GM19372 (cell line): ENCODE measurements around the gene POLDIP2.

Source experiments
- ATAC-seq: cut with Tn5 transposase; IDR thresholded peaks from one replicate; pipeline ENCODE4 v1.9.1; 2021; ENCODE audit warnings: mild to moderate bottlenecking, low read depth, moderate library complexity; ENCODE audit not compliant: unreplicated experiment

POLDIP2 gene

DNA sequence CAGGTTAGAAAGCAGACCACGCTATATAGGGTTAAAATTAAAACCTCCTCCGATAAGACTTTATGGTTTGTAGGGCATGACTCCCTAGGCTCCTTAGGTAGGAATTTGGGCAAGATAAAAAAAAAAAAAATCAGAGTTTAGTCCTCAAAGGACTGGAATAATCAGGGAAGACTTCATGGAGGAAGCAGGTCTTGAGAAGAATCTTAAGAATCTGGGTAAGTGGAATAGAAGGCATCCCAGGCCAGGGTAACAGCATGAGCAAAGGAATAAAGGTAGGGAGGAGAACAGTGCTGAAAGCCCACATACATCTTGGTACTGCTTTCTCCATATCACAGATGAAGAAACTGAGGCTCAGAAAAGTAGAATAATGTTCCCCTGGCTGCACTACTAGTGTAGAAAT is 33.2 kb upstream of the POLDIP2 start:
- no peak for ATAC-seq

DNA sequence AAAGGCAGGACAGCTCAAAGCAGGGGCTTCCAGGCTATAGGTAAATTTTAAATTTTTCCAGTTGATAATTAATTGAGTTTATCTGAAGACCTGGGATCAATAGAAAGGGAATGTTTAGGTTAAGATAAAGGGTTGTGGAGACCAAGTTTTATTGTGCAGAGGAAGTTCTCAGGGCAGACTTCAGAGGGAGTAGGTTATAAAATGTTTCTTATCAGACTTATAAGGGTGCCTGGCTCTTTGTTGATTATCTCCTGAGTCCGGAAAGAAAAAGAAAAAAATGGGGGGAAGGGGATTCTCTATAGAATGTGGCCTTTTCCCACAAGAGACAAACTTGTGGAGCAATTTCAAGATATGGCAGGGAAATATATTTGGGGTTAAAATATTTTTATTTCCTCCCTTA is 32.8 kb upstream of the POLDIP2 start:
- no peak for ATAC-seq

- ATAC-seq: no peak
These were observed 30.8 kb upstream of the POLDIP2 start for GRCh38 chr17:28388106-28388505.

DNA sequence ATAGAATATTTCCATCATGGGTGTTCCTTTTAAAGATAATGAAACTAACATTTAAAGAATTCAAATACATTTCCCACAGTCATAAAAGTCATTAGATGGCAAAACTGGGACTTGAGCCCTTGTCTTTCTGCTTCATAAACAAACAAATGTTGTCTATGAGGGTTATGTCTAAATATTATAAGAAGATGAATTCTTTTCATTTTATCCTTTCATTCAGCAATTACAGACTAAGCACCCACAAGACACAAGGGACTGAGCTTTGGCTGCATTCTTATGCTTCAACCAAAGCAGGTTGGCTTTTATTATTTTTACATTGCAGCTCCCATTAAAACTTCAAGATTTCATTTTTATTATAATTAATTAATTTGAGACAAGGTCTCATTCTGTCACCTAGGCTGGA is 29.1 kb upstream of the POLDIP2 start:
- no peak for ATAC-seq

GRCh38 chr17:28385406-28385805 is 28.1 kb upstream of the POLDIP2 start:
- ATAC-seq: no peak

GRCh38 chr17:28385037-28385400 is 27.7 kb upstream of the POLDIP2 start:
- ATAC-seq: no peak

GRCh38 chr17:28384281-28385036 is 27.1 kb upstream of the POLDIP2 start:
- no peak for ATAC-seq

DNA sequence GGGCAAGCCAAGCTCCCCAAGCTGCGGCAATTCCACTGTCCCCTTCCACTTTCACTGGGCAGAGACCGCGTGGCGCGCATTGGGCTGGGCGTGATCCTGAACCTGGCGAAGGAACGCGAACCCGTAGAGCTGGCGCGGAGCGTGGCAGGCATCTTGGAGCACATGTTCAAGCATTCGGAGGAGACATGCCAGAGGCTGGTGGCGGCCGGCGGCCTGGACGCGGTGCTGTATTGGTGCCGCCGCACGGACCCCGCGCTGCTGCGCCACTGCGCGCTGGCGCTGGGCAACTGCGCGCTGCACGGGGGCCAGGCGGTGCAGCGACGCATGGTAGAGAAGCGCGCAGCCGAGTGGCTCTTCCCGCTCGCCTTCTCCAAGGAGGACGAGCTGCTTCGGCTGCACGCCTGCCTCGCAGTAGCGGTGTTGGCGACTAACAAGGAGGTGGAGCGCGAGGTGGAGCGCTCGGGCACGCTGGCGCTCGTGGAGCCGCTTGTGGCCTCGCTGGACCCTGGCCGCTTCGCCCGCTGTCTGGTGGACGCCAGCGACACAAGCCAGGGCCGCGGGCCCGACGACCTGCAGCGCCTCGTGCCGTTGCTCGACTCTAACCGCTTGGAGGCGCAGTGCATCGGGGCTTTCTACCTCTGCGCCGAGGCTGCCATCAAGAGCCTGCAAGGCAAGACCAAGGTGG is 24.0 kb upstream of the POLDIP2 start:
- ATAC-seq: no peak

DNA sequence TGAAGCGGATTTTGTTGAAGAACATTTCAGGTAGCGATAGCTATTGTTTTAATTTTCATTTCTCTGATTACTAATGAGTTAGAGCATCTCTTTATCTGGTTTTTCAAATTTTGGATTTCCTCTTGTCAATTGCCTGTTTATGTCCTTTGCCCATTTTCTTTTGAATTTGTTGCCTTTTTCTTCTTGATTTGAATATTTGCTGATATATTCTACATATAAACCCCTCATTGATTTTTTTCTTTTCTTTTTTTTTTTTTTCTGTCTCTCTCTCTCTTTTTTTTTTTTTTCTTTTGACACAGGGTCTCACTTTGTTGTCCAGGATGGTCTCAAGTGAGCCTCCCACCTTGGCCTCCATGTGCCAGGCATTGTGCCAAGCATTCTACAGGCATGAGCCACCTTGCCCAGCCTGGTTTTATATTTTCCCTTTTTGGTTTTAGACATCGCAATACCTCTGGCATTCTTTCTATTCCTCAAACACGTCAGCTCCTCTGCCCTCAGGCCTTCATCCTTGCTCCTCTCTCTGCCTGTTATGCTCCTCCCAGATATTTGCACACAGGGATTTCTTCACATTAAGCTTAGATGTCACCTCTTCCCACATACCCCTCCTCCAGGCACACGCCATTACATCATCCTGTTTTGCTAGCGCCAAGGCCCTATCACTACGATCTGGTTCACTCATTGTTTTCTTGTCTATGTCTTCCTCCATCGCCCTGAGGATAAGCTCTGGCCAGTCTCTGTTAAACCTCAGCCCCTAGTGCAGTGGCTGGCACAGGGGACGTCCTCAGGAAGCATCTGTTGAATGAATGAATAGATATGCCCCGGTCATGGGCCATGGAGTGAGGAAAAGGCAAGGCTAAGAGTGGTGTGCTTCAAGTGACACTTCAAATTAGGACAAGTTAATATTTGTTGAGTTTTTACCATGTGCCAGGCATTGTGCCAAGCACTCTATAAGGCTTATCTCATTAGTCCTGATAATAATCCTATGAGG is 22.8 kb upstream of the POLDIP2 start:
- no peak for ATAC-seq

- no peak for ATAC-seq
These were observed 15.6 kb upstream of the POLDIP2 start for GRCh38 chr17:28372945-28373274.

DNA sequence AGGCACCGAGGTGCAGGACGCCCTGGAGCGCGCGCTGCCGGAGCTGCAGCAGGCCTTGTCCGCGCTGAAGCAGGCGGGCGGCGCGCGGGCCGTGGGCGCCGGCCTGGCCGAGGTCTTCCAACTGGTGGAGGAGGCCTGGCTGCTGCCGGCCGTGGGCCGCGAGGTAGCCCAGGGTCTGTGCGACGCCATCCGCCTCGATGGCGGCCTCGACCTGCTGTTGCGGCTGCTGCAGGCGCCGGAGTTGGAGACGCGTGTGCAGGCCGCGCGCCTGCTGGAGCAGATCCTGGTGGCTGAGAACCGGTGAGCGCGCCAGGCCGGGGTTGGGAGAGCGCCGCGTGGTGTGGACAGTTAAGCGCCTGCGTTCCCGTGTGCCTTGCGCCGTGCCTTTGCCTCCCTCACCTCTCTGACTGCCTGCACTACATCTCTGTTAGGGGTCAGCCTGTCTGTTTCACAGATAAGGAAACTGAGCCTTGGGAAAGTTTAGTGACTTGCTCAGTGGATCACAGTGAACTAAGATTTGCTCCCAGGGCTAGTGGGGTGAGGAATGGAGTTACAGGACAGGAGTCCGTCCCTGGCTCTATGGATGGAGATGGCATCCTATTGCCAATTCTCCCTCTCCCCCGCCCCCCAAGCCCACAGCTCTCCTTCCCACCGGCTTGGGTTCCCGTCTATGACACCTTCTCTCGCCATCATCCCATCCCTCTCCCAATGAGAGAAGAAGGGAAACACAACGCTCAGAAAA is 15.0 kb upstream of the POLDIP2 start:
- peak; percentile 18 for ATAC-seq

DNA sequence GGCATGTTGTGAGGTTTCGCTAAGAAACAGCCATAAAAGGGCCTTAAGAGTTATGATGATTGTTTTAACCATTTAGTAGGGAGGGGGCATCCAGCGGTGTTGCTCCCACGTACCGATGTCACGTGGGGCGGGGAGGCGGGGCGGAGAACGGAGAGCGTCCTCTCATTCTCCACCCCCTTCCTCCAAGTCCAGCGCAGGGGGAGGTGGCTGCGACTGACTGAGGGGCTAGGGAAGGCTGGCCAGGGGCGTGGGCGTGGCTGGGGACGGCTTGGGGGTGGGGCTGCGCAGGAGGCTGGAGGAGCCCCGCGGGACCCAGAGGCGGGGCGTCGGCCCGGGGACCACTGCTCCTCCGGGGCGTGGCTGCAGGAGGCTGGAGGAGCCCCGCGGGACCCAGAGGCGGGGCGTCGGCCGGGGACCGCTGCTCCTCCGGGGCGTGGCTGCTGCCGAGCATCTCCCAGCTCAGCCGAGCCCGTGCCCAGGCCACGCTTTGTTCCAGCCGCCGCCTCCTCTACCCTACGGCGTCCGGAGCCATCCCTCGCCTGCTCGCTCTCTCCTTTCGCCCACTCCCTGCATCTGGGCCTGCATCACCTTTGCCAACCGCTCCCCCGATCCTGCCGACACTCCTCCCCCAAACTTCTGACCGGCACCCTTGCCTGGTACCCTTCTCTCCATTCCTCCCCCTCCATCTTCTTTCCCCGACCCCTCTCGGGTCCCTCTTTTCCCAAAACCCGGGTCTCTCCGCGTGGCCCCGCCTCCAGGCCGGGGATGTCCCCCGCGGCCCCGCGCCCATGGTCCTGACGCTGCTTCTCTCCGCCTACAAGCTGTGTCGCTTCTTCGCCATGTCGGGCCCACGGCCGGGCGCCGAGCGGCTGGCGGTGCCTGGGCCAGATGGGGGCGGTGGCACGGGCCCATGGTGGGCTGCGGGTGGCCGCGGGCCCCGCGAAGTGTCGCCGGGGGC is 14.2 kb upstream of the POLDIP2 start, which contains the start of gene SARM1:
Gene SARM1, plus strand, starts transcription at position 450 of the 958 bp plus-strand sequence. Its CDS starts 339 bp downstream, at position 789.
- peak; percentile 77 for ATAC-seq

DNA sequence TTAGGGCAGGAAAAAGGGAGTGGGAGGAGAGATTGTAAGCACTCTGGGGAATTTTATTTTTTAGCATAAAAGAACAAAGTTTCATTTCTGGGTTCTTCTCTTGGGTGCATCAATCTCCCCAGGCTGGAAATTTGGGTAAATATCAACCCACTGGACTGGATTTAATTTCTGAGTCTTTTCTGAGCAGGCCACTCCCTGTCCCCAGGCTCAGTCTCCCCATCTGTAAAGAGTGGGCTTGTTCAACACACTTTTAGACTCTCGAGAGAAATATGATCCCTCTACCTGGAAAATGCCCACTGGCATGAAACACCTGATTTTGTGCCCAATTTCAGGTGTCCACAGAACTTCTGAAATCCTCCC is 13.4 kb upstream of the POLDIP2 start:
- no peak for ATAC-seq

DNA sequence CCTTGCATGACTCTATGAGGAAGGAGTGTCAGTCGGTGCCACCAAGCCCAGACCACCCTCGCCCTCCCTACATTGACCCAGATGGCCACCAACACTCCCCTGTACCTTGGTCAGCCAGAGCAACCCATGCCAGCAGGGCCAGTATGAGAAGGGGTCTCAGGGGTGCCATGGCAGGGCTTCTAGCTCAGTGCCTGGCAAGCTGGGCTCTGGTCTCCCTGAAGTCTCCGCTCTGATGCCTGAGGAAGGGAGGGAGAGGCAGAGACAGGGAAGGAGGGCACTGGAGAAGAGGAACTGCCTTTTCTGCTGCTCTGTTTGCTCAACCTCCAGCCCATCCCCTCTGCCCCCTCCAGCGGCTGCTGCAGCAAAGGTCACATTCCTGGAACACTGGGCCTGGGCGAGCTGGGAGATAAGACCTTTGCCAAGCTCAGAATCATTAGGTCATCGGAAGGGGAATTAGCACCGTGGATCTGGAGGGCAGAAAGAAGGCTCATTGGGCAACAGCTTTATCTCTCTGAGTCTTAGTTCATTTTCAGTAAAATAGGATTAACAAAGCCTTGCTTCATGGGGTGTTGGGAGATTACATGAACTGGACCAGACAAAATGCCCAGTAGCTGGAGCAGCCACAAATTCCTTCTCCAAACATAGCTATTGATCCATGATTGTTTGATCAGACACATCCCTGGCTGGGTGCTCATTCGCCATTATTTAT is 12.9 kb upstream of the POLDIP2 start, which contains the start of gene VTN:
Gene VTN, minus strand, starts transcription at position 273 of the 709 bp plus-strand sequence. Its CDS starts 104 bp downstream, at position 169.
- ATAC-seq: no peak

GRCh38 chr17:28369684-28370034 is 12.3 kb upstream of the POLDIP2 start:
- ATAC-seq: no peak

DNA sequence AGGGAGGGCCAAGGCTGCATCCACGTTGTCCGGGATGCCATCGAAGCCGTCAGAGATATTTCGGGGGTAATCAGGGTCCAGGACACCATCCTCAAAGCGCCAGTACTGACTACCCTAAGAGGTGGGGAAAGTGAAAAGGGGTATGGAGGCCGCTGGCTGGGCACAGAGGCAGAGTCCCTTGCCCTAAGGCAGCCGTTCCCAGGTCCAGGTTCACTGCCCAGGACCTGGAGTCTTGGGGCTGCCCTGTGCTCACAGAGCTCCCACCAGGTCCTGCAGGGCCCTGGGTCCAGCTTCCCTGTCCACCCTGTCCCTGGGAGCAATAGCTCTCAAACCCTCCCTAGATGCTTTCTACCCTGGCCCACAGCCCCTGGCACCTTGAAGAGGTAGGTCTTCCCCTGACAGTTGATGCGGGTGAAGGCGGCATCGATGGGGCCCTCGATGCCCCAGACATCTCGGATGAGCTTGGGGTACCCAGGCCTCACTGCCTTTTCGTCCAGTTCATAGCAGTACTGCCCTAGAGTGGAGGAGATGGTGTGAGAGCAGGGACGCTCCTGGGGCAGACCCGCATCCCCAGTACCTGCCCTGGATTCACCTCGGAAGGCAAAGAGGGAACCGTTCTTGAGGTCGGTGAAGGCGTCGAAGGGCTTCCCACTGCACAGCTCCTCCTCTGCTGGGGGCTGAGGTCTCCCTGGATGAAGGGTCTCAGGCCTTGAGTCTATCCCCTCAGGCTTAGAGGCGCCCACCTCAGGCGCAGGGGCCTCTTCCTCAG is 11.8 kb upstream of the POLDIP2 start:
- ATAC-seq: no peak

DNA sequence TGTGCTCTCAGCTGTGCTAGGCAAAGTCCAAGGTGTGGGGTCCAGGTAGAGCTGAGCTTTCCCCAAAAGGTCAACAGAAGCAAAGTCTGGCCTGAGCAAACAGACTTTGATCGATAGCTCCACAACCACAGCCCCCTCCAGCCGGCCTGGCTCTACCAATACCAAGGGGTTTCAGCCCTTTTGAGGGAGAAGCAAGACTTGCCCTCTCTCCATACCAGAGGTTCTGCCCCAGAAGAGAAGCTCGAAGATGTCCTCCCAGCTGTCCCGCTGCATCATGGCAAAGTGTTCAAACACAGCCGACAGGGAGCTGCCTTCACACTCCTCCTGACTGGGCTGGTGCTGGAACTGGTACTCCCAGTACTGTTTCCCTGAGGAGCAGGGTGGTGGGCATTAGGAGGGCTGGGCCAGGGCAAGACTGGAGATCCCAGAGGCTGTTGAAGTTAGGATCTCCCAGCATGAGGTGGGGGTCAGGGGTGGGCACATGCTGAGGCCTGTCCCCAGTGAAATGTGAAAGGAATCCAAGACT is 11.0 kb upstream of the POLDIP2 start:
- no peak for ATAC-seq
